HepG2 (cell line): ENCODE results near the gene RAD52. TPM values are rescaled to one million over a fixed set of nuclear protein-coding genes. Genes with fewer than 3 reads are reported as not detected.

Experiments used
- ARID2 ChIP-seq: sonication (generic); formaldehyde crosslinking; IDR thresholded peaks from 2 replicates; pipeline ENCODE4 v1.8.1; 2022; ENCODE audit warnings: mild to moderate bottlenecking, missing genetic modification reagents, borderline replicate concordance
- CREM ChIP-seq, 2 experiments: sonication (generic) in 1 of 2; formaldehyde crosslinking in 1 of 2; IDR thresholded peaks; 2 replicates each; pipeline versions ENCODE4 v1.4.0 to v1.6.1; 2016 to 2020; ENCODE audit warnings: antibody characterized with exemption in 1 of 2, mild to moderate bottlenecking in 1 of 2, missing genetic modification reagents in 1 of 2
- FLYWCH1 ChIP-seq: sonication (generic); formaldehyde crosslinking; IDR thresholded peaks from 2 replicates; pipeline ENCODE4 v1.8.1; 2023; ENCODE audit warnings: mild to moderate bottlenecking, missing genetic modification reagents
- HOXA7 ChIP-seq: sonication (generic); formaldehyde crosslinking; IDR thresholded peaks from 2 replicates; pipeline ENCODE4 v1.8.1; 2022; ENCODE audit warnings: mild to moderate bottlenecking, missing genetic modification reagents, moderate library complexity
- MTA3 ChIP-seq: sonication (generic); formaldehyde crosslinking; IDR thresholded peaks from 2 replicates; pipeline ENCODE4 v1.4.0; 2020; ENCODE audit warnings: missing genetic modification reagents
- MYC ChIP-seq: sonication (generic); formaldehyde crosslinking; IDR thresholded peaks from 2 replicates; pipeline ENCODE4 v1.9.0; 2021; ENCODE audit warnings: missing genetic modification reagents, borderline replicate concordance
- PCBP1 ChIP-seq: fragments of 200-400 bp; formaldehyde crosslinking; IDR thresholded peaks from 2 replicates; pipeline ENCODE4 v1.6.1; 2017; ENCODE audit warnings: mild to moderate bottlenecking, low read depth, low read length, borderline replicate concordance
- PITX1 ChIP-seq: sonication (generic); formaldehyde crosslinking; IDR thresholded peaks from 2 replicates; pipeline ENCODE4 v1.5.1; 2020; ENCODE audit warnings: mild to moderate bottlenecking, missing genetic modification reagents
- PRPF4 ChIP-seq: fragments of 200-400 bp; formaldehyde crosslinking; IDR thresholded peaks from 2 replicates; pipeline ENCODE4 v1.6.1; 2016; ENCODE audit warnings: low read length, low read depth; ENCODE audit not compliant: poor library complexity, severe bottlenecking
- SNAI1 ChIP-seq: sonication (generic); formaldehyde crosslinking; IDR thresholded peaks from 2 replicates; pipeline ENCODE4 v1.5.0; 2020; ENCODE audit warnings: mild to moderate bottlenecking, missing genetic modification reagents, borderline replicate concordance
- SRSF1 ChIP-seq: fragments of 200-400 bp; formaldehyde crosslinking; optimal IDR thresholded peaks from 2 replicates; pipeline ENCODE3; 2017; ENCODE audit warnings: mild to moderate bottlenecking, low read depth, low read length, moderate library complexity
- SSRP1 ChIP-seq: IDR thresholded peaks from 2 replicates; pipeline ENCODE4 v1.6.1; 2016; ENCODE audit warnings: control low read depth
- STAG1 ChIP-seq: sonication (generic); formaldehyde crosslinking; IDR thresholded peaks from 2 replicates; pipeline ENCODE4 v1.4.0; 2020; ENCODE audit warnings: missing genetic modification reagents
- YY1 ChIP-seq: IDR thresholded peaks from 2 replicates; pipeline ENCODE4 v1.6.1; 2011; ENCODE audit warnings: low read length, low read depth, moderate library complexity, mild to moderate bottlenecking; ENCODE audit not compliant: insufficient read depth, insufficient replicate concordance
- ZNF136 ChIP-seq: sonication (generic); formaldehyde crosslinking; IDR thresholded peaks from 2 replicates; pipeline ENCODE4 v1.8.1; 2022; ENCODE audit warnings: low read depth, mild to moderate bottlenecking, moderate library complexity, missing genetic modification reagents
- ZNF382 ChIP-seq: sonication (generic); formaldehyde crosslinking; IDR thresholded peaks from 2 replicates; pipeline ENCODE4 v1.5.0; 2020; ENCODE audit warnings: missing genetic modification reagents, mild to moderate bottlenecking, borderline replicate concordance
- ZNF678 ChIP-seq: sonication (generic); formaldehyde crosslinking; IDR thresholded peaks from 2 replicates; pipeline ENCODE4 v1.4.0; 2020; ENCODE audit warnings: mild to moderate bottlenecking, missing genetic modification reagents
- ZNF709 ChIP-seq: sonication (generic); formaldehyde crosslinking; IDR thresholded peaks from 2 replicates; pipeline ENCODE4 v1.5.0; 2020; ENCODE audit warnings: mild to moderate bottlenecking, missing genetic modification reagents
- polyA plus RNA-seq, 8 experiments: library from polyadenylated mRNA; depleted of rRNA in 3 of 8; stranded (reverse) in 7 of 8; unstranded in 1 of 8; fragments of >200 nt; fragmentation: Illumina TruSeq in 4 of 8; extraction: Trizol in 4 of 8; gene quantifications; 2 replicates each; pipeline versions ENCODE4 v1.2.1 to v1.2.3, GENCODE V29; 2011 to 2016; ENCODE audit warnings: low read depth in 4 of 8, missing spikeins in 1 of 8, mixed read lengths in 1 of 8; ENCODE audit not compliant: insufficient read depth in 1 of 8
- total RNA-seq, 5 experiments: library from RNA; depleted of rRNA; stranded (reverse); fragments of >200 nt; fragmentation: Illumina TruSeq; extraction: Trizol; gene quantifications; 2 replicates each; pipeline ENCODE4 v1.2.3, GENCODE V29; 2016; ENCODE audit warnings: low read depth in 1 of 5
- TF ChIP-seq, protein P1 (sequence below): sonication (generic); formaldehyde crosslinking; IDR thresholded peaks from 2 replicates; pipeline ENCODE4 v1.4.0; 2020; ENCODE audit warnings: missing genetic modification reagents
- TF ChIP-seq, protein P2 (sequence below): sonication (generic); formaldehyde crosslinking; IDR thresholded peaks from 2 replicates; pipeline ENCODE4; 2020; ENCODE audit warnings: missing genetic modification reagents, mild to moderate bottlenecking, borderline replicate concordance
- TF ChIP-seq, protein P3 (sequence below): sonication (generic); formaldehyde crosslinking; IDR thresholded peaks from 2 replicates; pipeline ENCODE4 v1.8.0; 2022; ENCODE audit warnings: mild to moderate bottlenecking, missing genetic modification reagents, moderate library complexity
- TF ChIP-seq, protein P4 (sequence below): sonication (generic); formaldehyde crosslinking; IDR thresholded peaks from 2 replicates; pipeline ENCODE4 v1.4.0; 2020; ENCODE audit warnings: missing genetic modification reagents, low read depth, mild to moderate bottlenecking, borderline replicate concordance
- TF ChIP-seq, protein P5 (sequence below): IDR thresholded peaks from 2 replicates; pipeline ENCODE4 v1.6.1; 2016; ENCODE audit warnings: missing compliant biosample characterization, missing genetic modification reagents, borderline replicate concordance

The RAD52 gene
- total and polyA plus RNA-seq, 2 of the 13 experiments (the other 11 are each of a cell fraction or from before 2014, with no cell fraction given), result 14.3 to 19.9 TPM

DNA sequence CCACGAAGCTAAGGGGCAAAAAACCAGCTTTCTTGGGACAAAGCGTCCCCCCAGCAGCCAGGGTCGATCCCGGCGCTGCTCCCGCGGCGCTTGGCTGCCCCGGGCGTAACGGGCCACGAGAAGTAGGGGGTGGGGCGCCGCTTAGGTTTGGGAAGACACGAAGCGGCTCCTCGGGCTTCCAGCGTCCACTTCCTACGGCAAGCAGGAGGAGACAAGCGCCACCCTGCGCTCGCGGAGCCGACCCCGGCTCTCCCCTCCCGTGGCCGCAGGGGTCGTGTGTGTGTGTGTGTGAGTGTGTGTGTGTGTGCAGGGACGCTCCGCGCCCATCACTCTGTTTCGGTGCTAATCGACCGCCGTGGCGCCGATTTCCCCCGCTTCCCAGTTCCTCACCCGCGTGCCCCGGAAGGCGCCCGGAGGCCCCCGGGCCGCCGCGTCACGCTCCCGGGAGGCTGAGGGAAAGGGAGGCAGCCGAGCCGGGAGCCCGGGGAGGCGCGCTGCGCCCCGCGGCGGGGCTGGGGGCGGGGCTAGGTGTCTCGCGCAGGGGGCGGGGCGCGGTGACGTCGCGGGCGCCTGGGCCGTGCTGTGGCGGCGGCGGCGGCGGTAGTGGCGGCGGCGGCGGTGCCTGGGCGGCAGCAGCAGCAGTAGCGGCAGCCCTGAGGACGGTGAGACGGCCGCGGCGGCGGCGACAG lies 41.3 kb upstream of the RAD52 start, which contains the start of gene ERC1 (continued):
- no peak for TF ChIP-seq ZNF678
- TF ChIP-seq FLYWCH1 (CRISPR knock-in tag), result 0 out of 2 replicates have a peak, but pooled peaks have one; percentile 31
- TF ChIP-seq HOXA7 (CRISPR knock-in tag), result no peak
- no peak for TF ChIP-seq PRPF4
- TF ChIP-seq, protein P1, sequence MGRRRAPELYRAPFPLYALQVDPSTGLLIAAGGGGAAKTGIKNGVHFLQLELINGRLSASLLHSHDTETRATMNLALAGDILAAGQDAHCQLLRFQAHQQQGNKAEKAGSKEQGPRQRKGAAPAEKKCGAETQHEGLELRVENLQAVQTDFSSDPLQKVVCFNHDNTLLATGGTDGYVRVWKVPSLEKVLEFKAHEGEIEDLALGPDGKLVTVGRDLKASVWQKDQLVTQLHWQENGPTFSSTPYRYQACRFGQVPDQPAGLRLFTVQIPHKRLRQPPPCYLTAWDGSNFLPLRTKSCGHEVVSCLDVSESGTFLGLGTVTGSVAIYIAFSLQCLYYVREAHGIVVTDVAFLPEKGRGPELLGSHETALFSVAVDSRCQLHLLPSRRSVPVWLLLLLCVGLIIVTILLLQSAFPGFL (CRISPR knock-in tag), result no peak
- peak; percentile 96 for TF ChIP-seq ZNF709 (CRISPR knock-in tag)
- no peak for TF ChIP-seq PCBP1
- no peak for TF ChIP-seq ARID2
- TF ChIP-seq, protein P2, sequence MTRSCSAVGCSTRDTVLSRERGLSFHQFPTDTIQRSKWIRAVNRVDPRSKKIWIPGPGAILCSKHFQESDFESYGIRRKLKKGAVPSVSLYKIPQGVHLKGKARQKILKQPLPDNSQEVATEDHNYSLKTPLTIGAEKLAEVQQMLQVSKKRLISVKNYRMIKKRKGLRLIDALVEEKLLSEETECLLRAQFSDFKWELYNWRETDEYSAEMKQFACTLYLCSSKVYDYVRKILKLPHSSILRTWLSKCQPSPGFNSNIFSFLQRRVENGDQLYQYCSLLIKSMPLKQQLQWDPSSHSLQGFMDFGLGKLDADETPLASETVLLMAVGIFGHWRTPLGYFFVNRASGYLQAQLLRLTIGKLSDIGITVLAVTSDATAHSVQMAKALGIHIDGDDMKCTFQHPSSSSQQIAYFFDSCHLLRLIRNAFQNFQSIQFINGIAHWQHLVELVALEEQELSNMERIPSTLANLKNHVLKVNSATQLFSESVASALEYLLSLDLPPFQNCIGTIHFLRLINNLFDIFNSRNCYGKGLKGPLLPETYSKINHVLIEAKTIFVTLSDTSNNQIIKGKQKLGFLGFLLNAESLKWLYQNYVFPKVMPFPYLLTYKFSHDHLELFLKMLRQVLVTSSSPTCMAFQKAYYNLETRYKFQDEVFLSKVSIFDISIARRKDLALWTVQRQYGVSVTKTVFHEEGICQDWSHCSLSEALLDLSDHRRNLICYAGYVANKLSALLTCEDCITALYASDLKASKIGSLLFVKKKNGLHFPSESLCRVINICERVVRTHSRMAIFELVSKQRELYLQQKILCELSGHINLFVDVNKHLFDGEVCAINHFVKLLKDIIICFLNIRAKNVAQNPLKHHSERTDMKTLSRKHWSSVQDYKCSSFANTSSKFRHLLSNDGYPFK (CRISPR knock-in tag), result peak; percentile 77; the same call in 1 of the 2 replicates
- TF ChIP-seq SRSF1, result peak; percentile 33
- peak; percentile 92; the same call in 1 of the 2 replicates for TF ChIP-seq MYC (CRISPR knock-in tag)
- TF ChIP-seq, protein P3, sequence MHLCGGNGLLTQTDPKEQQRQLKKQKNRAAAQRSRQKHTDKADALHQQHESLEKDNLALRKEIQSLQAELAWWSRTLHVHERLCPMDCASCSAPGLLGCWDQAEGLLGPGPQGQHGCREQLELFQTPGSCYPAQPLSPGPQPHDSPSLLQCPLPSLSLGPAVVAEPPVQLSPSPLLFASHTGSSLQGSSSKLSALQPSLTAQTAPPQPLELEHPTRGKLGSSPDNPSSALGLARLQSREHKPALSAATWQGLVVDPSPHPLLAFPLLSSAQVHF, result peak; percentile 71
- TF ChIP-seq YY1, result no peak
- no peak for TF ChIP-seq MTA3 (CRISPR knock-in tag)
- no peak for TF ChIP-seq CREM (IDR thresholded peaks at IDR 0.05)
- no peak for TF ChIP-seq CREM (CRISPR knock-in tag; IDR thresholded peaks at IDR 0.05)
- peak; percentile 86 for TF ChIP-seq ZNF136
- no peak for TF ChIP-seq PITX1 (CRISPR knock-in tag)
- no peak for TF ChIP-seq SSRP1 (CRISPR knock-in tag)
- TF ChIP-seq ZNF382 (CRISPR knock-in tag), result no peak
- TF ChIP-seq, protein P4, sequence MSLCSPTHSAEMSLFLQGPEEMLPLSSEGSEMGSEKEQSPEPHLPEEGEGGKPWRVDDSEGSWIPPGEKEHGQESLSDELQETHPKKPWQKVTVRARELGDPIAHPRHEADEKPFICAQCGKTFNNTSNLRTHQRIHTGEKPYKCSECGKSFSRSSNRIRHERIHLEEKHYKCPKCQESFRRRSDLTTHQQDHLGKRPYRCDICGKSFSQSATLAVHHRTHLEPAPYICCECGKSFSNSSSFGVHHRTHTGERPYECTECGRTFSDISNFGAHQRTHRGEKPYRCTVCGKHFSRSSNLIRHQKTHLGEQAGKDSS (CRISPR knock-in tag), result no peak
- TF ChIP-seq, protein P5, sequence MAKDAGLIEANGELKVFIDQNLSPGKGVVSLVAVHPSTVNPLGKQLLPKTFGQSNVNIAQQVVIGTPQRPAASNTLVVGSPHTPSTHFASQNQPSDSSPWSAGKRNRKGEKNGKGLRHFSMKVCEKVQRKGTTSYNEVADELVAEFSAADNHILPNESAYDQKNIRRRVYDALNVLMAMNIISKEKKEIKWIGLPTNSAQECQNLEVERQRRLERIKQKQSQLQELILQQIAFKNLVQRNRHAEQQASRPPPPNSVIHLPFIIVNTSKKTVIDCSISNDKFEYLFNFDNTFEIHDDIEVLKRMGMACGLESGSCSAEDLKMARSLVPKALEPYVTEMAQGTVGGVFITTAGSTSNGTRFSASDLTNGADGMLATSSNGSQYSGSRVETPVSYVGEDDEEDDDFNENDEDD (CRISPR knock-in tag), result 0 out of 2 replicates have a peak, but pooled peaks have one; percentile 45
- no peak for TF ChIP-seq SNAI1 (CRISPR knock-in tag)
- peak; percentile 1; the same call in 1 of the 2 replicates for TF ChIP-seq STAG1
